Loucy (cell line): ENCODE measurements around the gene AFAP1L1.

Experiments
- CTCF ChIP-seq: fragments of 200-600 bp; sonication (generic); conservative IDR thresholded peaks from 2 replicates; pipeline ENCODE4 v1.5.1; 2014; ENCODE audit warnings: mild to moderate bottlenecking, antibody characterized with exemption, low read length
- EZH2phosphoT487 ChIP-seq: fragments of 200-600 bp; IDR thresholded peaks from 2 replicates; pipeline ENCODE4 v1.6.1; 2018; ENCODE audit warnings: antibody characterized with exemption, mild to moderate bottlenecking, moderate library complexity, borderline replicate concordance

GRCh38 chr5:149365418-149365817 is 93.8 kb downstream of the AFAP1L1 start:
- TF ChIP-seq CTCF = no peak
- no peak for TF ChIP-seq EZH2phosphoT487
